Keratinocyte (primary cell): ENCODE data around the gene MYOM1. TPM values are rescaled to one million over a fixed set of nuclear protein-coding genes. Genes with fewer than 3 reads are reported as not detected.
A peak's percentile ranks its signal among the peaks of the same experiment; 100 is the strongest.

Experiments used
- DNase-seq: peaks from one replicate; pipeline ENCODE4 v3.0.0-alpha.2; 2011; ENCODE audit warnings: low read depth, missing footprints, low spot score
- FAIRE-seq: peaks from 2 replicates; lab custom pipeline; 2011; peaks lifted over from hg19 to GRCh38; lab: Jason Lieb, UNC
- H2AFZ ChIP-seq: 2 replicates; pipeline ENCODE4 v1.6.0; 2012; ENCODE audit warnings: low read length, control low read depth, inconsistent platforms; ENCODE audit not compliant: control insufficient read depth
- H3K27ac ChIP-seq: 2 replicates; pipeline ENCODE4 v1.5.1; 2011; ENCODE audit warnings: low read length; ENCODE audit not compliant: control insufficient read depth, insufficient read depth
- H3K27me3 ChIP-seq: 3 replicates; pipeline ENCODE4 v1.6.0; 2011; ENCODE audit warnings: low read length; ENCODE audit not compliant: control insufficient read depth, insufficient read depth; ENCODE audit errors: extremely low read depth
- H3K36me3 ChIP-seq, 2 experiments: 2 replicates in 1 of 2; 3 replicates in 1 of 2; pipeline ENCODE4 v1.5.1; 2011; ENCODE audit warnings: low read length in 2 of 2, mild to moderate bottlenecking in 1 of 2; ENCODE audit not compliant: control insufficient read depth in 2 of 2, insufficient read depth in 2 of 2; ENCODE audit errors: extremely low read depth in 1 of 2
- H3K4me1 ChIP-seq: 3 replicates; pipeline ENCODE4 v1.5.1; 2011; ENCODE audit warnings: low read length; ENCODE audit not compliant: control insufficient read depth, insufficient read depth; ENCODE audit errors: extremely low read depth
- H3K4me2 ChIP-seq: 3 replicates; pipeline ENCODE4 v1.6.0; 2011; ENCODE audit warnings: low read depth, low read length; ENCODE audit not compliant: control insufficient read depth, insufficient read depth; ENCODE audit errors: extremely low read depth
- H3K4me3 ChIP-seq, 3 experiments: fragments of 200-600 bp in 1 of 3; sonication (generic) in 1 of 3; 2 replicates in 2 of 3; 3 replicates in 1 of 3; pipeline ENCODE4 v1.5.1; 2011 to 2016; ENCODE audit warnings: low read length in 3 of 3, mild to moderate bottlenecking in 3 of 3, control low read depth in 2 of 3, inconsistent platforms in 1 of 3, low read depth in 1 of 3, mixed read lengths in 1 of 3, mixed run types in 1 of 3, moderate library complexity in 1 of 3; ENCODE audit not compliant: control insufficient read depth in 2 of 3, insufficient read depth in 2 of 3; ENCODE audit errors: extremely low read depth in 1 of 3
- H3K79me2 ChIP-seq: 2 replicates; pipeline ENCODE4 v1.6.0; 2012; ENCODE audit warnings: low read length; ENCODE audit not compliant: control insufficient read depth, insufficient read depth
- H3K9ac ChIP-seq: 3 replicates; pipeline ENCODE4 v1.6.0; 2011; ENCODE audit warnings: low read length; ENCODE audit not compliant: control insufficient read depth, insufficient read depth; ENCODE audit errors: extremely low read depth
- H3K9me1 ChIP-seq: 3 replicates; pipeline ENCODE4 v1.6.0; 2011; ENCODE audit warnings: low read length; ENCODE audit not compliant: control insufficient read depth, insufficient read depth; ENCODE audit errors: extremely low read depth
- H3K9me3 ChIP-seq: 2 replicates; pipeline ENCODE4 v1.5.1; 2012; ENCODE audit warnings: low read depth, low read length; ENCODE audit not compliant: control insufficient read depth
- H4K20me1 ChIP-seq: 3 replicates; pipeline ENCODE4 v1.6.0; 2011; ENCODE audit warnings: low read length; ENCODE audit not compliant: control insufficient read depth, insufficient read depth; ENCODE audit errors: extremely low read depth
- EZH2 ChIP-seq: IDR thresholded peaks from one replicate; pipeline ENCODE4 v1.6.1; 2012; ENCODE audit warnings: inconsistent platforms, mild to moderate bottlenecking, low read length, moderate library complexity
- dilution Hi-C: fragments of 300-500 bp; cut with MboI; formaldehyde crosslinking; loops from one replicate; pipeline ENCODE4 v1.7.0; 2020; ENCODE audit warnings: low sequenced_read_pairs; ENCODE audit not compliant: extremely low pct_ligation_motif_present
- polyA plus RNA-seq, 5 experiments: library from polyadenylated mRNA; depleted of rRNA in 3 of 5; stranded (reverse) in 3 of 5; stranded (forward) in 1 of 5; unstranded in 1 of 5; fragments of >200 nt; gene quantifications; 1 replicate in 1 of 5; 2 replicates in 3 of 5; 3 replicates in 1 of 5; pipeline versions ENCODE4 v1.2.1 to v1.2.3, GENCODE V29; 2011 to 2012; ENCODE audit warnings: missing spikeins in 2 of 5, low read depth in 1 of 5, low replicate concordance in 1 of 5
- TF ChIP-seq, protein P1 (sequence below), 3 experiments: IDR thresholded peaks in 1 of 3; conservative IDR thresholded peaks in 1 of 3; optimal IDR thresholded peaks in 1 of 3; 2 replicates in 2 of 3; 3 replicates in 1 of 3; pipeline versions ENCODE3 to v1.5.1; 2011; ENCODE audit warnings: low read length in 3 of 3, mild to moderate bottlenecking in 3 of 3, moderate library complexity in 2 of 3, control low read depth in 1 of 3, inconsistent platforms in 1 of 3; ENCODE audit not compliant: insufficient read depth in 2 of 3; ENCODE audit errors: extremely low read depth in 1 of 3

The MYOM1 gene
- polyA plus RNA-seq, 1 donor (not counting 4 experiments of a cell fraction or from before 2014, with no cell fraction given): 0.03 TPM

DNA sequence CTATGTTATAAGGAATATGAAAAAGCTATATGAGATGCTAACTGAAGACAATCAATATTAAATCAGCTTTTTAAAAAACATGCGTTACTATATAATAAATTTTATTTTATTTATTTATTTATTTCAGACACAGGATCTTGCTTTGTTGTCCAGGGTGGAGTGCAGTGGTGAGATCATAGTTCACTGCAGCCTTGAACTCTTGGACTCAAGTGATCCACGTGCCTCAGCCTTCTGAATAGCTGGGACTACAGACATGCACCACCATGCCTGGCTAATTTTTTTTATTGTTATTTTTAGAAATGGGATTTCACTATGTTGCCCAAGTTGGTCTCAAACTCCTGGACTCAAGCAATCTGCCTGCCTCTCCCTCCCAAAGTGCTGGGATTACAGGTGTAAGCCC lies 89.4 kb downstream of the MYOM1 start:
- Histone ChIP-seq H3K27ac (no peak overlapping the region), H3K36me3 (no peaks in the 10 kb centered on the region), H3K27me3 (no peaks in the 10 kb centered on the region), H3K4me3 (no peak overlapping the region), H3K4me1 (no peaks in the 10 kb centered on the region), H3K9ac (no peak overlapping the region), H3K9me1 (no peaks in the 10 kb centered on the region), H3K4me2 (no peak overlapping the region), H3K79me2 (no peaks in the 10 kb centered on the region), H3K9me3 (no peaks in the 10 kb centered on the region), H4K20me1 (no peaks in the 10 kb centered on the region), H2AFZ (no peak overlapping the region)
- dilution Hi-C loops: no loop called here
- no peak for FAIRE-seq
- no peak for DNase-seq
- no peak for TF ChIP-seq EZH2
- TF ChIP-seq, protein P1, sequence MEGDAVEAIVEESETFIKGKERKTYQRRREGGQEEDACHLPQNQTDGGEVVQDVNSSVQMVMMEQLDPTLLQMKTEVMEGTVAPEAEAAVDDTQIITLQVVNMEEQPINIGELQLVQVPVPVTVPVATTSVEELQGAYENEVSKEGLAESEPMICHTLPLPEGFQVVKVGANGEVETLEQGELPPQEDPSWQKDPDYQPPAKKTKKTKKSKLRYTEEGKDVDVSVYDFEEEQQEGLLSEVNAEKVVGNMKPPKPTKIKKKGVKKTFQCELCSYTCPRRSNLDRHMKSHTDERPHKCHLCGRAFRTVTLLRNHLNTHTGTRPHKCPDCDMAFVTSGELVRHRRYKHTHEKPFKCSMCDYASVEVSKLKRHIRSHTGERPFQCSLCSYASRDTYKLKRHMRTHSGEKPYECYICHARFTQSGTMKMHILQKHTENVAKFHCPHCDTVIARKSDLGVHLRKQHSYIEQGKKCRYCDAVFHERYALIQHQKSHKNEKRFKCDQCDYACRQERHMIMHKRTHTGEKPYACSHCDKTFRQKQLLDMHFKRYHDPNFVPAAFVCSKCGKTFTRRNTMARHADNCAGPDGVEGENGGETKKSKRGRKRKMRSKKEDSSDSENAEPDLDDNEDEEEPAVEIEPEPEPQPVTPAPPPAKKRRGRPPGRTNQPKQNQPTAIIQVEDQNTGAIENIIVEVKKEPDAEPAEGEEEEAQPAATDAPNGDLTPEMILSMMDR (optimal IDR thresholded peaks at IDR 0.05 in 1 of 3, IDR thresholded peaks at IDR 0.05 in 1 of 3, conservative IDR thresholded peaks at IDR 0.05 in 1 of 3; ENCODE audit: extremely low read depth in 1 of 3, insufficient read depth in 2 of 3, low read length in 3 of 3): no peak

DNA sequence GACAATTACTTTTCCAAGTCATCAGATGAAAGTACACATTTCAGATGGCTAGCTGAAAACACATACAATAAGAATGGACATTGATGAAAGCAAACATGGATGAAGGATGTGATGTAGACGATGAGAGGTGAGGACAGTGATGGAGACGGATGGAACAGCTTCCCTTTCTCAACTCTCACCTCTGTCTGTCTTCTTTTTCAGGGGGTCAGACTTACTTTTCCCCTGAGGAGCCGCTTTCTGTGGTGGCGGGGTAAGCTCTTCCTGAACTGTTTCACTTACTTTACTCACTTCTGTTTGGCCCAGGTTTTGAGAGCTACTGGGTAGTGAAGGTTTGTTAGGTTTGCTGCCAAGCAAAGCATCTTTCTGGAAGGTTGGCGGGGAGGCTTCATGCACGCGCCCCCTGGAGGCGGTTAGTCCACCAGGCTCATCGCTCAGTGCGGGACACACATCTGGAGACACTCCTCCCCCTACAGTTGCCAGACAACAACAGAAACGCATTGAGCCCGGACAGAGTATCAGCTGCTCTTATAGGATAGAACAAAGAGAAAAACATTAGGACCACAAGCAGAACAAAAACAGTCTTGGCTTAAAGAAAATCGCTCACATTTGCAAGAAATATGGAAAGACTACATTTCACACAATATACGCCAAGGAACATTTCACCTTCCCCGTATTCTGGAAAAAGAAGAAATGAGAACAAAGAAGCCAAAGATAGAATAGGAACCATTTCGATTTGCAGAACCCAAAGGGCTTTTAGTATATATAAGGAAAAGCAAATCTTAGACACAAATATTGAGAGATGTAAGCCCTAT lies 90.5 kb downstream of the MYOM1 start:
- Histone ChIP-seq H3K4me3 (no peak overlapping the region), H3K4me1 (no peaks in the 10 kb centered on the region), H3K9me3 (no peaks in the 10 kb centered on the region), H3K9me1 (no peaks in the 10 kb centered on the region), H3K27ac (no peak overlapping the region), H3K79me2 (no peaks in the 10 kb centered on the region), H4K20me1 (no peaks in the 10 kb centered on the region), H3K36me3 (no peaks in the 10 kb centered on the region), H3K9ac (no peak overlapping the region), H2AFZ (no peak overlapping the region), H3K4me2 (no peak overlapping the region), H3K27me3 (no peaks in the 10 kb centered on the region)
- FAIRE-seq (peak; percentile 43), DNase-seq (no peak)
- TF ChIP-seq EZH2: no peak
- TF ChIP-seq, protein P1 (optimal IDR thresholded peaks at IDR 0.05 in 1 of 3, IDR thresholded peaks at IDR 0.05 in 1 of 3, conservative IDR thresholded peaks at IDR 0.05 in 1 of 3; ENCODE audit: extremely low read depth in 1 of 3, insufficient read depth in 2 of 3, low read length in 3 of 3): peak; percentile 87 to 96 (median 92)
- dilution Hi-C loops: no loop called here
